GM13976 (cell line): Measurements from ENCODE around the gene SGPP1.

Experiments
- DNase-seq: peaks from one replicate; pipeline ENCODE4 v3.0.0; 2012; ENCODE audit warnings: low spot score
- in situ Hi-C: fragments of 300-500 bp; cut with MboI; formaldehyde crosslinking; loops from one replicate; pipeline ENCODE4 v1.12.0; 2022; ENCODE audit warnings: low sequenced_read_pairs, mixed read lengths, inconsistent platforms; ENCODE audit not compliant: unreplicated experiment
- TF ChIP-seq, protein P1 (sequence below): IDR thresholded peaks from 2 replicates; pipeline ENCODE4 v1.5.1; 2012; ENCODE audit warnings: borderline replicate concordance, mild to moderate bottlenecking; ENCODE audit not compliant: insufficient read depth; ENCODE audit errors: extremely low read depth, missing control alignments, control extremely low read depth

Gene SGPP1

DNA sequence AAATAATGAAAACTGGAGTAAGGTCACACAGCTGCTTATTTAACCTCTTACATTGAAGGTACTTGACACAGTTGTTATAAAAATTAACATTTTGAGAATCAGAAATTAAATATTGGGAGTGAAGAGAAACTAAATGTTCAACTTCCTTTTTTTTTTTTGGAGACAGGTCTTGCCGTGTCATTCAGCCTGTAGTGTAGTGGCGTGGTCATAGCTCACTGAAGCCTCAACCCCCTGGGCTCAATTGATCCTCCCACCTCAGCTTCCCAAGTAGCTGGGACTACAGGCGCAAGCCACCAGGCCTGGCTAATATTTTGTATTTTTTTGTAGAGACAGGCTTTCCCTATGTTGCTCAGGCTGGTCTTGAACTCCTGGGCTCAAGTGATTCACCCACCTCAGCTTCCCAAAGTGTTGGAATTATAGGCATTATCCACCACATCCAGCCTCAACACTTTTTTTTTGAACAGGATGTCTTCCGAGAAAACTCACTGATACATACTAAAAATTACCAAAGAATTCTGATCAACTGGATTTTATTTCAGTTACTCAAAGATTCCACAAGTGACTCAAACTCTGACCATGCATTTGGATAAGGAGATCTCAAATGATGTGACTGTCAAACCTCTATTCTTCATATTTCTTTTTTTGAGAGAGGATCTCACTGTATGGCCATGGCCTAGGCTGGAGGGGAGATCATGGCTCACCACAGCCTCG lies 35.4 kb downstream of the SGPP1 start:
- TF ChIP-seq, protein P1, sequence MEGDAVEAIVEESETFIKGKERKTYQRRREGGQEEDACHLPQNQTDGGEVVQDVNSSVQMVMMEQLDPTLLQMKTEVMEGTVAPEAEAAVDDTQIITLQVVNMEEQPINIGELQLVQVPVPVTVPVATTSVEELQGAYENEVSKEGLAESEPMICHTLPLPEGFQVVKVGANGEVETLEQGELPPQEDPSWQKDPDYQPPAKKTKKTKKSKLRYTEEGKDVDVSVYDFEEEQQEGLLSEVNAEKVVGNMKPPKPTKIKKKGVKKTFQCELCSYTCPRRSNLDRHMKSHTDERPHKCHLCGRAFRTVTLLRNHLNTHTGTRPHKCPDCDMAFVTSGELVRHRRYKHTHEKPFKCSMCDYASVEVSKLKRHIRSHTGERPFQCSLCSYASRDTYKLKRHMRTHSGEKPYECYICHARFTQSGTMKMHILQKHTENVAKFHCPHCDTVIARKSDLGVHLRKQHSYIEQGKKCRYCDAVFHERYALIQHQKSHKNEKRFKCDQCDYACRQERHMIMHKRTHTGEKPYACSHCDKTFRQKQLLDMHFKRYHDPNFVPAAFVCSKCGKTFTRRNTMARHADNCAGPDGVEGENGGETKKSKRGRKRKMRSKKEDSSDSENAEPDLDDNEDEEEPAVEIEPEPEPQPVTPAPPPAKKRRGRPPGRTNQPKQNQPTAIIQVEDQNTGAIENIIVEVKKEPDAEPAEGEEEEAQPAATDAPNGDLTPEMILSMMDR: no peak
- in situ Hi-C loops: no loop called here
- DNase-seq: no peak

DNA sequence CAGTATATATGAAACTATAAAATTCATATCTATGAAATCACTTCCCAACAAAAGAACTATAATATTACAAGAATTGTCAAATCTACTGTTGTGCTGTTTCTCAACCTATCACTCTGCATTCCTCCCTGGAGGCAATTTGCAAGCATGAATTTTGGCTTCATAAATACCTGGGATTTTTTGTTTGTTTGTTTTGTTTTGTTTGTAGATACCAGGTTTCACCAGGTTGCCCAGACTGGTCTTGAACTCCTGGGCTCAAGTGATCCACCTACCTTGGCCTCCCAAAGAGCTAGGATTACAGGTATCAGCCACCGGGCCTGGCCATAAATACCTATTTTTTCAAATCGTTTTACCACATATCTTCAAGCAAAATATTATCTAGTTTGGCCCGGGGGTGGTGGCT lies 38.7 kb downstream of the SGPP1 start:
- in situ Hi-C loops: no loop called here
- no peak for DNase-seq
- TF ChIP-seq, protein P1: no peak

- no peak for DNase-seq
- in situ Hi-C loops: no loop called here
- TF ChIP-seq, protein P1: no peak
These were observed 40.9 kb downstream of the SGPP1 start for GRCh38 chr14:63686926-63687325.

- no peak for DNase-seq
- TF ChIP-seq, protein P1: no peak
- in situ Hi-C loops: no loop called here
These were observed 42.5 kb downstream of the SGPP1 start for GRCh38 chr14:63685401-63685800.

DNA sequence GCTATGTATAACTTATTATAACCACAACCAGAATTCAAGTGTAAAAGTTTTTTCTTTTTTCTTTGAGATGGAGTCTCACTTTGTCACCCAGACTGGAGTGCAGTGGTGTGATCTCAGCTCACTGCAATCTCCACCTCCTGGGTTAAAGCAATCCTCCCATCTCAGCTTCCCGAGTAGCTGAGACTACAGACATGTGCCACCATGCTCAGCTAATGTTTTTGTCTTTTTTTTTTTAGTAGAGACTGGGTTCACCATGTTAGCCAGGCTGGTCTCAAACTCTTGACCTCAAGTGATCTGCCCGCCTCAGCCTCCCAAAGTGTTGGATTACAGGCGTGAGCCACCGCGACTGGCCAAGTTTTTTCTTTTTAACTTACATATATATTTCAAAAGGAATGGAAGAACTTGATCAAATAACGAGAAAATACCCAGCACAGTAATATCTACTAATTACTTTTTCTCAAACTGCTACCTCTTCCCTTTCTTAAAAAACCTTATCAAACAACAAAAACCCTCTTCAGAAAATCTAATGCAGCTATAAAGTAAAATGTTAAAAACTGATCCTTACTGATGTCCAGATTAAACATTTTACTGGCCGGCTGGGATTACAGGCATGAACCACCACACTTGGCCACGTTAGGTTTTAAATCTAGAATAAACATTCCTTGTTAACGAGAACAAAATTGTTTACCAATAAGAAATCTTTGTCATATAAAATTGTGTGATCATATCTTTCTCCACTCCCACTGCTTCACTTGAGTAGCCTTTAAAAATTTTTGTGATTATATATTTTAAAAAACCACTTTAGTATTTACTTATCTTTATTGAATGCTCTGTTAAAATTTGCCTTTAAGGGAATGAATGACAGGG lies 44.9 kb downstream of the SGPP1 start:
- TF ChIP-seq, protein P1: no peak
- in situ Hi-C loops: no loop called here

DNA sequence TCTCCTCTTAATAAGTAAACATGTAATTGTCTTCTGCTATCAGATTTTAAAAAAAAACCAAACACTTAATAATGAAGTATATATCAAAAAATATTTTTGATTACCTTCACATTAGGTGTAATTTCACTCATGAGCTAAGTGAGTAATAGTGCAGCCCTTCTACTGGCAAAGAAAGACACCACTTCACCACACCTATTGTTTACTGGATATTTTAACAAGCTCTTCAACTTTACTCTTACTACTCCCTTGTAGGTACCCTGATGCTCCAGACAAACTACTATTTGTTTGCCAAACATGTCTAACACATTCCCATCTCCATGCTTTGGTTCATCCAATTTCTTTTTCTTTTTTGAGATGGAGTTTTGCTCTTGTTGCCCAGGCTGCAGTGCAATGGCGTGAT lies 49.3 kb downstream of the SGPP1 start:
- TF ChIP-seq, protein P1: no peak
- in situ Hi-C loops: no loop called here
- no peak for DNase-seq

More for the DNA sequence above, 44.9 kb downstream of the SGPP1 start:
- DNase-seq: no peak
